Measurements from ENCODE around the gene TPPP.
A peak's percentile ranks its signal among the peaks of the same experiment; 100 is the strongest.

Gene TPPP

GRCh38 chr5:622946-623522 is 70.1 kb downstream of the TPPP start:
- DNase-seq, result no peak

- DNase-seq, result no peak
Measured at GRCh38 chr5:622359-622758, 70.8 kb downstream of the TPPP start.

GRCh38 chr5:621341-621761 is 71.8 kb downstream of the TPPP start:
- DNase-seq, result no peak

- DNase-seq, result no peak
Measured at GRCh38 chr5:620586-621180, 72.5 kb downstream of the TPPP start.

GRCh38 chr5:620152-620551 is 73.0 kb downstream of the TPPP start:
- no peak for DNase-seq

- DNase-seq, result no peak
Measured at GRCh38 chr5:619444-619843, 73.7 kb downstream of the TPPP start.

- DNase-seq, result no peak
Measured at GRCh38 chr5:618450-618849, 74.7 kb downstream of the TPPP start.

GRCh38 chr5:617896-618295 is 75.3 kb downstream of the TPPP start:
- DNase-seq, result no peak

- no peak for DNase-seq
Measured at GRCh38 chr5:616484-617039, 76.6 kb downstream of the TPPP start.

- peak; percentile 26 for DNase-seq
Measured at GRCh38 chr5:612498-613424, 80.4 kb downstream of the TPPP start.

GRCh38 chr5:611731-612486 is 81.2 kb downstream of the TPPP start, which contains the start of gene CEP72:
CEP72 (plus strand) TSS chr5:612340; CDS start chr5:612362, 22 bp downstream.
- peak; percentile 95 for DNase-seq

- DNase-seq, result no peak
Measured at GRCh38 chr5:610744-611730, 82.1 kb downstream of the TPPP start.

GRCh38 chr5:610011-610743 is 83.0 kb downstream of the TPPP start:
- no peak for DNase-seq

All from activated CD4-positive, alpha-beta T cell treated with anti-CD3 and anti-CD28 coated beads, Interleukin-10, Interleukin-2, amounts not matched to agents 100 ng/mL and 50 ng/mL, durations not matched to agents 16 hours and 8 hours (primary cell).